ENCODE data around the gene CDH24. TPM values are rescaled to one million over a fixed set of nuclear protein-coding genes. Genes with fewer than 3 reads are reported as not detected.

CDH24 gene
- total RNA-seq, 4 donors from 2014 or later = 2.5 to 5.9 (median 3.6) TPM

DNA sequence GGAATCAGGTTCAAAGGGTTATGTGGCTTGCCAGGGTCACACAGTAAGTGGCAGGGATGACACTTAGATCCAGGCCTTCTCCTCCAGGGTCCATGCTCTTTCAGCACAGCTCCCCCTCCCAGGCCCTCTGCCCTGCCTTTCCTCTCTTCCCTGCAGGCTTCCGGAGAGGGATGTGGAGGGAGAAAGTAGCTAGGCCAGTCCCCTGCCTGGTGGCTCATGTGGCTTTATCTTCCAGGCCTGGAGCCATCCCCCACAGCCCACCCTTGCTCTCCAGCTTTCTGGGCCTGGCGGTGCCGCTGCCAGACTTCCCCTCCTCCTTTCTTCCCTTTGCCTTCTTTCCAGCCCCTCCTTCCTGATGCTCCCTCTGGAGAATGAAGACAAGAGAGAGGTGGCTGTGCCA, 13.6 kb downstream of the CDH24 start:
- peaks cover 0 to 6% (median 0%) of the 10 kb centered on the region in 4 donors for H3K27me3 ChIP-seq
- 91% methylated on average over 3 of the region's 3 CpGs for WGBS
- intact Hi-C loops (cut with DNase I) = no loop called here
- TF ChIP-seq POLR2A (IDR thresholded peaks at IDR 0.05; ENCODE audit: low read depth) = no peak
- TF ChIP-seq POLR2AphosphoS5 (IDR thresholded peaks at IDR 0.05) = no peak
- TF ChIP-seq, protein P1, sequence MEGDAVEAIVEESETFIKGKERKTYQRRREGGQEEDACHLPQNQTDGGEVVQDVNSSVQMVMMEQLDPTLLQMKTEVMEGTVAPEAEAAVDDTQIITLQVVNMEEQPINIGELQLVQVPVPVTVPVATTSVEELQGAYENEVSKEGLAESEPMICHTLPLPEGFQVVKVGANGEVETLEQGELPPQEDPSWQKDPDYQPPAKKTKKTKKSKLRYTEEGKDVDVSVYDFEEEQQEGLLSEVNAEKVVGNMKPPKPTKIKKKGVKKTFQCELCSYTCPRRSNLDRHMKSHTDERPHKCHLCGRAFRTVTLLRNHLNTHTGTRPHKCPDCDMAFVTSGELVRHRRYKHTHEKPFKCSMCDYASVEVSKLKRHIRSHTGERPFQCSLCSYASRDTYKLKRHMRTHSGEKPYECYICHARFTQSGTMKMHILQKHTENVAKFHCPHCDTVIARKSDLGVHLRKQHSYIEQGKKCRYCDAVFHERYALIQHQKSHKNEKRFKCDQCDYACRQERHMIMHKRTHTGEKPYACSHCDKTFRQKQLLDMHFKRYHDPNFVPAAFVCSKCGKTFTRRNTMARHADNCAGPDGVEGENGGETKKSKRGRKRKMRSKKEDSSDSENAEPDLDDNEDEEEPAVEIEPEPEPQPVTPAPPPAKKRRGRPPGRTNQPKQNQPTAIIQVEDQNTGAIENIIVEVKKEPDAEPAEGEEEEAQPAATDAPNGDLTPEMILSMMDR (IDR thresholded peaks at IDR 0.05) = no peak
- TF ChIP-seq EP300 (IDR thresholded peaks at IDR 0.05) = no peak
- H3K9me3 ChIP-seq = no peaks in the 10 kb centered on the region
- no peaks in the 10 kb centered on the region for H3K36me3 ChIP-seq
- peaks cover 0 to 9% (median 2%) of the 10 kb centered on the region in 4 donors for H3K4me1 ChIP-seq
- H3K4me3 ChIP-seq = no peak overlapping the region
- no peak overlapping the region for H3K27ac ChIP-seq (replicated peaks in 1 of 4)
- DNase-seq (ENCODE audit: extremely low spot score) = no peak

DNA sequence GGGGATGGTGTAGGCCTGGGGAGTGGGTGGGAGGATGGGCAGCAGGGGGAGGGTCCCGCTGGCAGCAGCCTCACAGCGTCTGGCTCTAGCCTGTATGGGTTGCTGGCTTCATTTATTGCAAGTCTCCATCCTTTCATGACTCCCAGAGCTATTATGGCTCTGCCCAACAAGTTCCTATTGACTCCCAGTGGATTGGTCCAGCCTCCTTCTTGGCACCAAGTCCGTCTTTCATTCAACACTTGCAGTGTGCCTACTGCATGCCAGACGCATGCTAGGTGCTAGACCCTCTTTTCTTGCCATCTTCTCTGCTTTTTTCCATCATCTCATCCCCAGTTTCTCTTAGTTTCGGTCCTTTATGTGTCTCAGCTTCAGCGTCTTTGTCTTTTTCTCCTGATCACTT, 14.2 kb downstream of the CDH24 start:
- Histone ChIP-seq H3K27me3 (peaks cover 0 to 6% (median 0%) of the 10 kb centered on the region in 4 donors), H3K4me3 (no peak overlapping the region), H3K27ac (replicated peaks in 1 of 4) (no peak overlapping the region), H3K9me3 (no peaks in the 10 kb centered on the region), H3K36me3 (no peaks in the 10 kb centered on the region), H3K4me1 (peaks cover 0 to 9% (median 2%) of the 10 kb centered on the region in 4 donors)
- TF ChIP-seq, protein P1 (IDR thresholded peaks at IDR 0.05) = no peak
- TF ChIP-seq EP300 (IDR thresholded peaks at IDR 0.05) (no peak), POLR2A (IDR thresholded peaks at IDR 0.05; ENCODE audit: low read depth) (no peak), POLR2AphosphoS5 (IDR thresholded peaks at IDR 0.05) (no peak)
- DNase-seq (ENCODE audit: extremely low spot score) = no peak
- intact Hi-C loops (cut with DNase I) = no loop called here
- WGBS = 83% methylated on average over 6 of the region's 6 CpGs

- 97% methylated on average over 9 of the region's 36 CpGs for WGBS
- H3K9me3 ChIP-seq = no peaks in the 10 kb centered on the region
- DNase-seq (ENCODE audit: extremely low spot score) = no peak
- no peak within 1 kb of the TSS for H3K27ac ChIP-seq (replicated peaks in 1 of 4)
- H3K27me3 ChIP-seq = no peaks in the 10 kb centered on the region
- intact Hi-C loops (cut with DNase I) = no loop called here
- TF ChIP-seq POLR2A (IDR thresholded peaks at IDR 0.05; ENCODE audit: low read depth) (no peak), EP300 (IDR thresholded peaks at IDR 0.05) (no peak), POLR2AphosphoS5 (IDR thresholded peaks at IDR 0.05) (no peak)
- TF ChIP-seq, protein P1 (IDR thresholded peaks at IDR 0.05) = no peak
- peaks cover 0 to 9% (median 2%) of the 10 kb centered on the region in 4 donors for H3K4me1 ChIP-seq
- no peak within 1 kb of the TSS for H3K4me3 ChIP-seq
- H3K36me3 ChIP-seq = no peaks in the 10 kb centered on the region
These were observed 15.0 kb downstream of the CDH24 start, which contains the start of gene PSMB11 for GRCh38 chr14:23042162-23042965. PSMB11 (plus strand) TSS chr14:23042212; CDS start chr14:23042226, 14 bp downstream.

DNA sequence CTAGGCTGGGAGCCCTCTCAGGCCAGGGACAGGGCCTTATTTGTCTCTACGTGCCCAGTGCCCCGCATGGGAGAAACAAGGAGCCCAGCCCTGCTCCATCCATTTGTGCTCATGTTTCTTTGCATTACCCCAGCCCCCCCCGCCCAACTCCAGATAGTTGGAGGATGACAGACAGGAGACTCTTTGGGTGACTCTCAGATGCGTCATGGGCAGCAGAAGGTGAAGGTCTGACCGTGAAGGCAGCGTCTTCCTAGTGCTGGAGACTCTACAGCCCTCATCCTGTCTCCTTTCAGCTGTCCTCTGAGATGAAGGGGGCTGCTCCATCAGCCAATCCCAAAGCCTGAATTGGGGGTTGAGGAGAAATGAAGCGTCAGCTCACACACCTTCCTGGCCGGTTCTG, 15.6 kb downstream of the CDH24 start:
- no peak overlapping the region for H3K27ac ChIP-seq (replicated peaks in 1 of 4)
- intact Hi-C loops (cut with DNase I) = no loop called here
- no peaks in the 10 kb centered on the region for H3K36me3 ChIP-seq
- no peaks in the 10 kb centered on the region for H3K27me3 ChIP-seq
- peaks cover 0 to 7% (median 2%) of the 10 kb centered on the region in 4 donors for H3K4me1 ChIP-seq
- TF ChIP-seq, protein P1 (IDR thresholded peaks at IDR 0.05) = no peak
- TF ChIP-seq POLR2AphosphoS5 (IDR thresholded peaks at IDR 0.05) = no peak
- TF ChIP-seq POLR2A (IDR thresholded peaks at IDR 0.05; ENCODE audit: low read depth) = no peak
- H3K9me3 ChIP-seq = no peaks in the 10 kb centered on the region
- H3K4me3 ChIP-seq = no peak overlapping the region
- 84% methylated on average over 7 of the region's 8 CpGs for WGBS
- DNase-seq (ENCODE audit: extremely low spot score) = no peak
